ENCODE results near the gene KIF9.
"Not testable (repeated sequence)": the region's sequence is repeated elsewhere in the genome, so short reads cannot be mapped to it uniquely, and the experiment has no call there.

The KIF9 gene

GRCh38 chr3:47282424-47283192 is at the start of gene KIF9, which contains the start of gene KLHL18:
KIF9 (minus strand) TSS chr3:47282799; CDS start chr3:47277374, 5,425 bp downstream.
KLHL18 (plus strand) TSS chr3:47282944; CDS start chr3:47282966, 22 bp downstream.
- peak; percentile 93 for DNase-seq

GRCh38 chr3:47324278-47324865 is 41.8 kb upstream of the KIF9 start:
- DNase-seq = peak; percentile 37

GRCh38 chr3:47323431-47324277 is 41.1 kb upstream of the KIF9 start:
- DNase-seq = no peak

- DNase-seq = no peak
Measured at GRCh38 chr3:47319956-47320355, 37.4 kb upstream of the KIF9 start.

GRCh38 chr3:47318916-47319315 is 36.3 kb upstream of the KIF9 start:
- DNase-seq = no peak

GRCh38 chr3:47316151-47316550 is 33.6 kb upstream of the KIF9 start:
- DNase-seq = not testable (repeated sequence)

- DNase-seq = no peak
Measured at GRCh38 chr3:47315069-47315647, 32.6 kb upstream of the KIF9 start.

GRCh38 chr3:47314056-47314764 is 31.6 kb upstream of the KIF9 start:
- DNase-seq = no peak

- no peak for DNase-seq
Measured at GRCh38 chr3:47313341-47314055, 30.9 kb upstream of the KIF9 start.

GRCh38 chr3:47310391-47310790 is 27.8 kb upstream of the KIF9 start:
- no peak for DNase-seq

GRCh38 chr3:47309231-47309630 is 26.6 kb upstream of the KIF9 start:
- DNase-seq = not testable (repeated sequence)

GRCh38 chr3:47306022-47306421 is 23.4 kb upstream of the KIF9 start:
- DNase-seq = no peak

GRCh38 chr3:47301456-47301855 is 18.9 kb upstream of the KIF9 start:
- DNase-seq = no peak

GRCh38 chr3:47299381-47300318 is 17.1 kb upstream of the KIF9 start:
- DNase-seq = no peak

GRCh38 chr3:47298439-47298838 is 15.8 kb upstream of the KIF9 start:
- no peak for DNase-seq

- no peak for DNase-seq
Measured at GRCh38 chr3:47296562-47297302, 14.1 kb upstream of the KIF9 start.

GRCh38 chr3:47295976-47296375 is 13.4 kb upstream of the KIF9 start:
- DNase-seq = no peak

- no peak for DNase-seq
Measured at GRCh38 chr3:47295322-47295721, 12.7 kb upstream of the KIF9 start.

- DNase-seq = no peak
Measured at GRCh38 chr3:47294392-47294791, 11.8 kb upstream of the KIF9 start.

- DNase-seq = no peak
Measured at GRCh38 chr3:47293822-47294221, 11.2 kb upstream of the KIF9 start.

Data from NCI-H1092 treated with DMSO at 0.1 percent for 48 hours (cell line).